GM19467 (cell line): ENCODE measurements around the gene CPHXL2.

Source experiments
- ATAC-seq: cut with Tn5 transposase; IDR thresholded peaks from one replicate; pipeline ENCODE4 v1.9.1; 2021; ENCODE audit warnings: mild to moderate bottlenecking, moderate library complexity; ENCODE audit not compliant: unreplicated experiment

The CPHXL2 gene

GRCh38 chr16:75644240-75645012 lies 32.4 kb downstream of the CPHXL2 start:
- ATAC-seq = no peak

GRCh38 chr16:75640598-75640997 lies 36.2 kb downstream of the CPHXL2 start:
- no peak for ATAC-seq

- no peak for ATAC-seq
Measured at GRCh38 chr16:75635036-75635435, 41.8 kb downstream of the CPHXL2 start.

DNA sequence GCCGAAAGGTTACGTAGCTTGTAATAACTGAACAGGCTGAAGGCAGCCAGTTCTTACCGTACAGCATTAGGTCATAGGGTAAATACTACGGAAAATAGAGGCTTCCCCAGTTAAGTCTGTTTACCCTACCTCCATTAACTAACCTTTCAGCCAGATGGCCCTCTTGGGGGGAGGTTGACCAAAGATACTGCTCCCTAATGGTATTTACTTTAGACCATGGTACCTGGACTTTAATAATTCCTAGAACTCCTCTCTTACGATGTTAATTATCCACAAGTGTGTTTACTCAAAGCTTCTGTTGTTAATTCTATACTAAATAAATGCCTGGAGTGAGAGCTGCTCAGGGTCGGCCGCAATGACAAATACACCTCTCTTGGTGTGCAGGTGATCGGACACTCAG lies 44.0 kb downstream of the CPHXL2 start:
- no peak for ATAC-seq

GRCh38 chr16:75630052-75630451 lies 46.8 kb downstream of the CPHXL2 start:
- no peak for ATAC-seq

- ATAC-seq = no peak
Measured at GRCh38 chr16:75629132-75629531, 47.7 kb downstream of the CPHXL2 start.

GRCh38 chr16:75628351-75628750 lies 48.5 kb downstream of the CPHXL2 start:
- ATAC-seq = no peak

- no peak for ATAC-seq
Measured at GRCh38 chr16:75627851-75628250, 49.0 kb downstream of the CPHXL2 start.

DNA sequence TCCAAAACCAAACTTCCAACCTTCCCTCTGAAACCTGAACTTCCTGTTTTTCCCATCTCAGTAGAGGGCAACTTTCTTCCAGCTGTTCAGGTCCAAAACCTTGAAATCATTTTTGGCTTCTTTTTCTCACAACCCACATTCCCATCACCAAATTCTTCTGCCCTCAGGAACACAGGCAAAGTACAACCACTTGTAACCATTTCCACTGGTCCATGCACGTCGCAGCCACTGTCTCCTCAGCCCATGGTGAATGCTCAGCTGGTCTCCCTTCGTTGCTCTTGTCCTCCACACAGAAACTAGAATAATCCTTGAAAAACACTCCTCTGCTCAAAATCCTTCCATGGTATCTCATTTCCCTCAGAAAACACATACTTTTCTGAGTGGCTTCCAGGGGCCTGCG lies 50.0 kb downstream of the CPHXL2 start:
- no peak for ATAC-seq

GRCh38 chr16:75624921-75625334 lies 51.9 kb downstream of the CPHXL2 start:
- ATAC-seq = no peak

DNA sequence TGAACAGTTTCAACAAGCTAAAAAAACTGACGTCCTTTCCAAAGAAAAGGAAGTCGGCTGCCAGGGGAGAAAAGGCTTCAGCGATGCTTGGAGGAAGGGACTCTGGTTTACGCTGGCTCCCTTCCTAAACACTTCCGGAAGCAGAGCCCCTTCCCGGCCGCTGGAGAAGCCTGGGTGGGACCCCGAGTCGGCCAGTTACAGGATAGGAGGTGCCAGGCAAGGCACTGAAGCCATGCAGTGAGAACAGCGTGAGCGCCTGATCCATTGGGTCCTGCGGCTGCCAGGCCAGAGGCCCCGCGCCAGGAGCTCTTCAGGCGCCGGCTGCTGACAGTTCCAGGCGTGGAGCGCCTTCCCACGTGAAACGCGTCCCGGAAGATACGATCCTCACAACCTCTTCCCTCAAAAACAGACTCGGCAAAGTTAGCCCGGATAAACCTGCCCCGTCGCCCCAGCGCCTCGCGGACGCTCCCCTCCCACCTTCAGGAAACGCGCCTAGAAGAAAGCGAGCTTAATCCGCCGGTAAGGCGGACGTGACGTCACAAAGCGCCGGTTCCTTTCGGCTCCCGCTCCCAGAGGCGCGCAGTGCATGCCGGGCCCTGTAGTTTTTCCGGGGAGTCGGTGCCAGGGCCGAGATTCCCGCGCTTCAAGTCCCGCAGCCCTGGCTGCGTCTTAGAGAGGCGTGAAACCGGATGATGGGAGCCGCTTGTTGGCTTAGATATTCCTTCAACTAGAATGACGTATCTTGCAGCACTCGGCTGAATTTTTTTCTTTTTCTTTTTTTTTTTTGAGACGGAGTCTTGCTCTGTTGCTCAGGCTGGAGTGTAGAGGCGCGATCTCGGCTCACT lies 53.8 kb downstream of the CPHXL2 start, which contains the start of gene ADAT1:
Gene ADAT1 (minus strand): TSS at position 521 of the 845 bp plus-strand sequence. CDS start 2,482 bp downstream, outside the sequence.
- ATAC-seq = peak; percentile 95

GRCh38 chr16:75621170-75621477 lies 55.7 kb downstream of the CPHXL2 start:
- no peak for ATAC-seq

DNA sequence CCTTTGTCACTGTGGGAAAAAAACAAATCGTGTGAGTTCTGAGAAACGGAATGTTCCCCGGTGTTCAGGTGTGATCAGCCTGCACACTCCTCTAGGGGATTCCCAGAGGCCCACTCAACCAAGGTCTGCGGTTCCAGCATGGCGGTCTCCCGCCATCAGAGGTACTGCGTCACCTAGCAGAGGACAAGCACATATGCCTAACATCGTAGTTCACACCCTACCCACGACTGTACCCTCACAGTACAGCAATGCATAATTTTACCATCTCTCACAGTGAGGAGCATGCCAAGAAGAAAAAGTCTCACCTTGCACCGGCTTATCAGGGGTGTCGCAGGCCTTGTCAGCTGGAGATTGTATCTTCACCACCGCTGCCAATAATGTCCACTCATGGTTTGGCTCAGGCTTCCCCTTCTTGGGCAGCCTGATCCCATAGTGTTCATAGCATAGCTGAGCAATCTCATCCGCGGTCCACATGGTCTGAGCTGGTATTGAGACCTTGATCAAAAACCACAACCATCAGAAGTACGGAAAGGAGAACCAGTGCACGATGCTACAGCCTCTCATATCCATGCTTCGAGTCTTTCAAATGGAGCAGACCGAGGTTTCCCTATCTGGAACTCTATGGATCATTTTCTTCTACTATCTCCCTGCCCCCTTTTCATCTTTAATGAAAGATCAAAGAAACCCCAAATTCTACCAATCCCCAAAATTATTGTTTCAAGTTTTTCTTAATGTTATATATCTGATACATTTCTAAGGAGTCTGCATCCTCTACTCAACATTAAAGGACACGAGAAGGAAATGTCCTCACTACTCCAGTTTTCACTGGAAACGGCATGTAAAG lies 56.3 kb downstream of the CPHXL2 start:
- no peak for ATAC-seq

- ATAC-seq = no peak
Measured at GRCh38 chr16:75618780-75619179, 58.0 kb downstream of the CPHXL2 start.

DNA sequence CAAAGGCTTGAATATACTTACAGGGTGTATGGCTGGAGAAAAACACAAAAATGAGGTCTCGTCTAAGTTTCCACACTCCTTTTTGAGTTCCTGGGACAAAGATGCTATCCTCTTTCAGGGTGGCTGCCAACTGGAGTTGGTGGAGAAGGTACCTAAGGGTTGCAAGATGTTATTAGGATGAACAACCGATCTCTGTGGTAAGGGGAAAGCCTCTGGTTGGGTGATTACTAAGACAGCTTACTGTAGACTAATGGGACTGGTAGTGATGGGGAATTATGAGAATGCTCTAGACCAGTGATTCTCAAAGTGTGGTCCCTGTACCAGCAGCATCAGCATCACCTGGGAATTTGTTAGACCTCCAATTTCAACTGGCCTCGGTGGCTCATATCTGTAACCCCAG lies 59.7 kb downstream of the CPHXL2 start:
- ATAC-seq = no peak

- no peak for ATAC-seq
Measured at GRCh38 chr16:75616521-75617010, 60.2 kb downstream of the CPHXL2 start.

DNA sequence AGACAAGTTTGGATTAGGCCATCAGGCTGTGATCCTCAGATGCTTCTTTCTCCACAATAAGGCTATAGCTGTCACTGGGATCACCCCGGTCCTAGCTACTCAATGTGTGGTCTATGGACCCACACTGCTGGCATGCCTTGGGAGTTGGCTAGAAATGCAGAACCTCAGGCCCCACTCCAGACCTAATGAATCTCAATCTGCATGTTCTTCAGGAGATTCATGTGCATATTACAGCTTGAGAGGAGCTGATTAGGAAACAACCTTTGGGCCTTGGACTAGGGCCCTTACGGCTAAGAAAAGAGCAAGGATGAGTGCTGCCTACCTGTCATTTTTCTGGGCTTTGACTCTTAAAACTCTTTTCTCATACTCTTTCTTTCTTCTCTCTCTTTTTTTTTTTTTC lies 61.2 kb downstream of the CPHXL2 start:
- ATAC-seq = no peak

DNA sequence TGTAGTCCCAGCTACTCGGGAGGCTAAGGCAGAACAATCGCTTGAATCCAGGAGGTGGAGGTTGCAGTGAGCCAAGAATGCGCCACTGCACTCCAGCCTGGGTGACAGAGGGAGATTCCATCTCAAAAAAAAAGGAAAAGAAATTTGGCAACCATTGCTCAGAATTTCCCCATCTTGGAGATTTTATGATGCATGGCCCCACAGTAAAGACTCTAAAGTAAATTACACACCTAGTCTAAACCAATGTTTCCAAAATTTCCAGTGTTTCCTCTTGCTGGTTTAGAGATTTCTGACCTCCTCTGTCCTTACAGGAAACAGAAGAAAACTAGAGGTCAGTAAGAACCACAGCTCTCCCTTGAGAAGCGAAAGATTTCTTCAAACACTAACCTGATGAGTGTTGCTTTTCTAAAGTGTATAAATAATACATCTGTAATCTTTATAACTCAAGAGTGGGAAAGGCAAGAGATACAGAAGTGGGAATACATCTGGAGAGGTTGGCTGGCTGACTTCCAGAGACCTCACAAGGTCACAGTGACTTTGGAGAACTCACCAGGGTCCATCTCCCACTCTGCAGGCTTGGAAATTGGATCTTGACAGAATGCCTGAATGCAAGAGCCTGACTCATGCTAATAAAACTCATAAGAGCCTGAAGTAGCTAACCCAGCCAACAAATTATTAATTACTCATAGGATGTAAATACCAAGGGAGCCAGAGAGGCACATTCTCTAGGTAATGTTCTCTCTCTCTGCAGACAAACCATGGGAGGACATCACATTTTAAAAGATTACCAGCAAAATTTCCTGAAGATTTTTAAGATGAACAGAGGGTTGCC lies 62.5 kb downstream of the CPHXL2 start:
- no peak for ATAC-seq
